HG03097 (cell line): Measurements from ENCODE around the gene LRRC15.

ENCODE experiments used
- ATAC-seq: cut with Tn5 transposase; IDR thresholded peaks from one replicate; pipeline ENCODE4 v1.9.1; 2021; ENCODE audit not compliant: unreplicated experiment, low FRiP score

Gene LRRC15

GRCh38 chr3:194369522-194370279 lies at the start of gene LRRC15:
Gene LRRC15 (minus strand): TSS chr3:194369743. CDS start chr3:194361043, 8,700 bp downstream.
- no peak for ATAC-seq

GRCh38 chr3:194418671-194419070 lies 49.1 kb upstream of the LRRC15 start:
- no peak for ATAC-seq

- ATAC-seq, result no peak
These were observed 37.9 kb upstream of the LRRC15 start for GRCh38 chr3:194407423-194407822.

- no peak for ATAC-seq
These were observed 36.2 kb upstream of the LRRC15 start for GRCh38 chr3:194405766-194406165.

GRCh38 chr3:194404365-194405140 lies 35.0 kb upstream of the LRRC15 start:
- ATAC-seq, result no peak

- no peak for ATAC-seq
These were observed 32.4 kb upstream of the LRRC15 start for GRCh38 chr3:194401868-194402329.

- ATAC-seq, result no peak
These were observed 31.8 kb upstream of the LRRC15 start for GRCh38 chr3:194401346-194401745.

GRCh38 chr3:194399874-194400411 lies 30.4 kb upstream of the LRRC15 start:
- no peak for ATAC-seq

GRCh38 chr3:194399166-194399565 lies 29.6 kb upstream of the LRRC15 start, which contains the start of gene GP5:
Gene GP5 (minus strand): TSS chr3:194399266. CDS start chr3:194398282, 984 bp downstream.
- ATAC-seq, result no peak

- no peak for ATAC-seq
These were observed 28.3 kb upstream of the LRRC15 start for GRCh38 chr3:194397757-194398312.

GRCh38 chr3:194396859-194397756 lies 27.6 kb upstream of the LRRC15 start:
- no peak for ATAC-seq

- no peak for ATAC-seq
These were observed 27.0 kb upstream of the LRRC15 start for GRCh38 chr3:194396539-194396858.

- no peak for ATAC-seq
These were observed 26.4 kb upstream of the LRRC15 start for GRCh38 chr3:194395778-194396538.

- ATAC-seq, result no peak
These were observed 25.7 kb upstream of the LRRC15 start for GRCh38 chr3:194395212-194395611.

- no peak for ATAC-seq
These were observed 23.0 kb upstream of the LRRC15 start for GRCh38 chr3:194392576-194392975.

- no peak for ATAC-seq
These were observed 21.3 kb upstream of the LRRC15 start for GRCh38 chr3:194390835-194391234.

- ATAC-seq, result no peak
These were observed 19.7 kb upstream of the LRRC15 start for GRCh38 chr3:194389269-194389668.

- no peak for ATAC-seq
These were observed 18.4 kb upstream of the LRRC15 start for GRCh38 chr3:194387926-194388418.

GRCh38 chr3:194387276-194387675 lies 17.7 kb upstream of the LRRC15 start:
- no peak for ATAC-seq
